22Rv1 (cell line): Measurements from ENCODE around the gene CDX2.

ENCODE experiments used
- H3K27ac ChIP-seq: fragments of 450-650 bp; 2 replicates; pipeline ENCODE4 v1.5.1; 2017
- ZFX ChIP-seq: fragments of 450-650 bp; IDR thresholded peaks from 2 replicates; pipeline ENCODE4 v1.6.1; 2017; ENCODE audit warnings: antibody characterized with exemption, borderline replicate concordance
- TF ChIP-seq, protein P1 (sequence below): fragments of 450-650 bp; IDR thresholded peaks from 2 replicates; pipeline ENCODE4 v1.5.1; 2017; ENCODE audit warnings: mild to moderate bottlenecking

The CDX2 gene

DNA sequence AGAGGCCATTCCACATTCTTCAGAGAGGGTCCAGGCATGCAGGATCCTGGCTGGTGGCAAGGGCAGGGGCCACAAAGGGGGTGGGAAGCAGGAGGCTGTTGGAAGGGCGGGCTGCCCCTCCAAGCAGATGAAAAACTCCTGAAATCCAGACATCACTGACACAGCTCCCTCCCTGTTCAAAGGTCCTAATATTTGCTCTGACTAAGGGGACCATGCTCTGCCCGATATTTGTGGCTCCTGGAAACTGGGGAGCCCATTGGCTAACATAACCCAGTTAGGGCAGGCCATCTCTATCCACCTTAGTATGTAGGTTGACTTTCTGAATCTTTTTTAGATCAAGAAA is 3.3 kb upstream of the CDX2 start:
- TF ChIP-seq ZFX = no peak
- TF ChIP-seq, protein P1, sequence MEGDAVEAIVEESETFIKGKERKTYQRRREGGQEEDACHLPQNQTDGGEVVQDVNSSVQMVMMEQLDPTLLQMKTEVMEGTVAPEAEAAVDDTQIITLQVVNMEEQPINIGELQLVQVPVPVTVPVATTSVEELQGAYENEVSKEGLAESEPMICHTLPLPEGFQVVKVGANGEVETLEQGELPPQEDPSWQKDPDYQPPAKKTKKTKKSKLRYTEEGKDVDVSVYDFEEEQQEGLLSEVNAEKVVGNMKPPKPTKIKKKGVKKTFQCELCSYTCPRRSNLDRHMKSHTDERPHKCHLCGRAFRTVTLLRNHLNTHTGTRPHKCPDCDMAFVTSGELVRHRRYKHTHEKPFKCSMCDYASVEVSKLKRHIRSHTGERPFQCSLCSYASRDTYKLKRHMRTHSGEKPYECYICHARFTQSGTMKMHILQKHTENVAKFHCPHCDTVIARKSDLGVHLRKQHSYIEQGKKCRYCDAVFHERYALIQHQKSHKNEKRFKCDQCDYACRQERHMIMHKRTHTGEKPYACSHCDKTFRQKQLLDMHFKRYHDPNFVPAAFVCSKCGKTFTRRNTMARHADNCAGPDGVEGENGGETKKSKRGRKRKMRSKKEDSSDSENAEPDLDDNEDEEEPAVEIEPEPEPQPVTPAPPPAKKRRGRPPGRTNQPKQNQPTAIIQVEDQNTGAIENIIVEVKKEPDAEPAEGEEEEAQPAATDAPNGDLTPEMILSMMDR = no peak

DNA sequence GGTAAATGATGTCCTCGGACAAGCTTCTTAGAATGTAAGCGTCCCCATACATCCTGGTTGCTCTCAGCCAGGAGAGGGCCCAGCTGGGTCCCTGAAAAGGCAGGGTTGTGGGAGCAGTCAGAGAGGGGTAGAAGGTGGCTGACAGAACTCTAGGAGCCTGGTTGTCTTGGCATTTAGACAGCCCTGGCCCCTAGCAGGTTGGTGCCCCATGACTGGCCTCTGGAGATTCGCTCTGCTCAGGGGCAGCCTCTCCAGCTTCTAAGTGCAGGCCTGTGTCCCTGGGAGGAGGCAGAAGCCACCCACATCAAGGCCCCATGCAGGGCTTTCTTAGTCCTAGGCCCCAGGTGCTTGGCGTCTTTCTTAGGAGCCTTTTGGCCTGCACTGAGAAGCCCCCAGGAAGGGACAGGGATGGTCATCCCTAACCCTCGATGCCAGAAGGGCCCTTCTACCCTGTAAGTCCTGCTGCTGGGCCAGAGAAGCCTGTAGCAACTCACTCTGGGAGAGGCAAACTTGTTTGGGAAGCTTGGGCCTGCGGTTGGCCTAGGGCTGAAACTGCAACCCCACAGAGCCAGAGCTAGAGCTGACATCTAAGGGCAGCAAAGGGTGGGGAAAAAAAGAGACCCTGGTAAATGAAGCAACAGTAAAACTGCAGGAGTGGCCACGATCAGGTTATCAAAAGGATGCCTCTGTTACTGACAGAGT is 2.8 kb upstream of the CDX2 start:
- H3K27ac ChIP-seq = no peak overlapping the region
- no peak for TF ChIP-seq ZFX
- TF ChIP-seq, protein P1 = no peak

More for the DNA sequence above, 3.3 kb upstream of the CDX2 start:
- H3K27ac ChIP-seq = no peak overlapping the region

DNA sequence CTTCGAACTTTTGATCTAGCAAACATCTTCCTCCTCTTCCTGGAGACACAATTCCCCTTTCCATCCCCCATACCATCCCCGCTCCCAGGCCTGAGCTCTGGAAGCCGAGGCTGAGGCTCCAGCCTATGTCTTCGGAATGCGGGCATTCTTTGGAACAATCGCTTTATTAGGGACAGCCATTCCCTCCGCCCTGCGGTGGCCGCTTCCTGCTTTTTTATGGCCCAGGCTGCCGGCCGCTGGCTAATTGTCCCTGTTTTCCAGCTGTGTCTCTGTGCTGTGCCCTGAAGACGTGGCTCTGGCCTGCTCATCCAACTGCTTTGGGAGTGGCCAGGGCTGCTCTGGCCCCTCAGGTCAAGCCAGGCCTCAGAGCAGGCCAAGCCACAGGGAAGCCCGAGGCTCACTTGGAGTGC is 2.1 kb upstream of the CDX2 start:
- no peak for TF ChIP-seq ZFX
- TF ChIP-seq, protein P1 = no peak
- H3K27ac ChIP-seq = no peak overlapping the region

- TF ChIP-seq, protein P1 = no peak
- TF ChIP-seq ZFX = no peak
Observed at GRCh38 chr13:27970382-27971235, 1.5 kb upstream of the CDX2 start.

GRCh38 chr13:27969866-27970229 is 733 bp upstream of the CDX2 start:
- TF ChIP-seq, protein P1 = no peak
- TF ChIP-seq ZFX = no peak
- H3K27ac ChIP-seq = no peak overlapping the region

More at GRCh38 chr13:27970382-27971235, 1.5 kb upstream of the CDX2 start:
- no peak overlapping the region for H3K27ac ChIP-seq

DNA sequence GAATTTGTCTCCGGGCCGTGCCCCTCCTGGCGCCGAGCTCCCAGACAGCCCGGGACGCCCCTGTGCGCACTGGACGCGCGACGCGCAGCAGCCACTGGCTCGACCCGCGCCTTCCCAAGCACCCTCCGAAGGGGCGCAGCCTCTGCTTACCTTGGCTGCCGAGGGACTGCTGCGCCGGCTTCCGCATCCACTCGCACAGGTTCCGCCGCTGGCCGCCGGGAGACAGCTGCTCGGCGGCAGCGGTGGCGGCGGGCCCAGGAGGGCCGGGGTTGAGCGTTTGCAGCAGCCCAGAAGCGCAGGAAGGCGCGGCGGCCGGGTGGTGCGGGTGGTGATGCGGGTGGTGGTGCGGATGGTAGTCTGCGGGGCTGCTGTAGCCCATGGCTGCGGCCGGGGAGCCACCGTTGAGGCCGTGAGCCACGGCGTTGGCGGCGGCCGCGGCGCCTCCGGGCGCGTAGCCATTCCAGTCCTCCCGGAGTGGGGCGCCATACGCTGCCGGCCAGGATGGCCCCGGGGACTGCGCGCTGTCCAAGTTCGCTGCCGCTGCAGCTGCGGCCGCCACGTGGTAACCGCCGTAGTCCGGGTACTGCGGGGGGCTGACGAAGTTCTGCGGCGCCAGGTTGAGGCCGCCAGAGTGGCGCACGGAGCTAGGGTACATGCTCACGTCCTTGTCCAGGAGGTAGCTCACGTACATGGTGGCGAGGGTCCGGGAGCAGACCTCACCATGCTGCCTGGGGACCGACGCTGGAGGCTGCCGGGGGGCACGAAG is 616 bp downstream of the CDX2 start:
- no peak overlapping the region for H3K27ac ChIP-seq
- no peak for TF ChIP-seq ZFX

- TF ChIP-seq ZFX = no peak
- TF ChIP-seq, protein P1 = no peak
- H3K27ac ChIP-seq = no peak overlapping the region
Observed at GRCh38 chr13:27967736-27968315, 1.3 kb downstream of the CDX2 start.
